T-helper 1 cell treated with Interleukin-12 subunit alpha and Interleukin-12 subunit beta and Interleukin-4 antibody, amounts not matched to agents 30 μg/mL and 1 μg/mL, for 36 hours (primary cell): ENCODE data around the gene MTCL3.

ENCODE experiments used
- H3K27ac Mint-ChIP-seq: one replicate; pipeline ENCODE4 v1.8.0; 2021; ENCODE audit warnings: mild to moderate bottlenecking, mixed read lengths
- H3K27me3 Mint-ChIP-seq: one replicate; pipeline ENCODE4 v1.8.0; 2021; ENCODE audit warnings: low read depth, mixed read lengths
- H3K36me3 Mint-ChIP-seq: one replicate; pipeline ENCODE4 v1.8.0; 2021; ENCODE audit warnings: low read depth, mixed read lengths
- H3K4me1 Mint-ChIP-seq: one replicate; pipeline ENCODE4 v1.8.0; 2021; ENCODE audit warnings: low read depth, mixed read lengths
- H3K4me3 Mint-ChIP-seq: one replicate; pipeline ENCODE4 v1.8.0; 2021; ENCODE audit warnings: mild to moderate bottlenecking, moderate library complexity, mixed read lengths
- H3K9me3 Mint-ChIP-seq: one replicate; pipeline ENCODE4 v1.8.0; 2021; ENCODE audit warnings: mixed read lengths

The MTCL3 gene

DNA sequence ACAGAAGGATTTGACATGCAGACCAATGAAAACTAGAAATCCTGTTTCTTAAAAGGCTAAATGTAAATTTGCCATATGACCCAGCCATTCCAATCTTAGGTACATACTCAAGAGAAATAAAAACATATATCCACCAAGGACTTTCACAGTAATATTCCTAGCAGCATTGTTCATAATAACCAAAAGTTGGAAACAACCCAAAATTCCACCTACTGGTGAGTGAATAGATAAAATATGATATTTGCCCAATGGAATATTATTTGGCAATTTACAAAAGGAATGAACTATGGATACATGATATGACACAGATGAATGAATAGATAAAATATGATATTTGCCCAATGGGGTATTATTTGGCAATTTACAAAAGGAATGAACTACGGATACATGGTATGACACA, 22.7 kb downstream of the MTCL3 start:
- Mint-ChIP-seq H3K4me1 (peaks cover 12% of the 10 kb centered on the region), H3K4me3 (no peak overlapping the region), H3K9me3 (peaks cover 3% of the 10 kb centered on the region), H3K36me3 (peaks cover 20% of the 10 kb centered on the region), H3K27me3 (peaks cover 6% of the 10 kb centered on the region), H3K27ac (no peak overlapping the region)

DNA sequence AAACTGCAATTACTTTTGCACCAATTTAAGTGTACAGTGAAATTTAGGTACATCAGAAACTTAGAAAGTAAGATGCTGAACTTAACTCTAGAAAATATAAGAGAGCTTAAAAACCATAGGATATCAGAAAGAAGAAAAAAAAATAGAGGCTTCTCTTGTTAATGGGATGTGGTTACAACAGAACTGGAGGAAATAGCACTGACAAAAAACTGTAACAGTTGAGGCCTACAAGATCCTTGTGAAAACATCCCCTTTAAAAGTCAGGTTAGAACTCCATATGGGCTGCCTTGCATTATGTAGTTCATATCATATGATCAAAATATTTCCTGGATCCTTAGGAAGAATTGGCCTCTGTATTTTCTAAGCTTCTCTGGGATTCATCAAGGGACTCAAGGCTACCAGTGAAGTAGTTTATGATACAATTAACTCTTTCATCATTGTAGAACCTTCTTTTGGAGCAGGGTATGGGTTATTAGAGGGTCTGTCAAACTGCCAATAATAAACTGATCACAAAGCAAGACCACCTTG, 24.8 kb downstream of the MTCL3 start:
- H3K9me3 Mint-ChIP-seq = peaks cover 3% of the 10 kb centered on the region
- peaks cover 5% of the 10 kb centered on the region for H3K27me3 Mint-ChIP-seq
- H3K27ac Mint-ChIP-seq = peak overlapping the region; percentile 34
- no peak overlapping the region for H3K4me3 Mint-ChIP-seq
- H3K36me3 Mint-ChIP-seq = peaks cover 34% of the 10 kb centered on the region
- H3K4me1 Mint-ChIP-seq = peaks cover 16% of the 10 kb centered on the region

DNA sequence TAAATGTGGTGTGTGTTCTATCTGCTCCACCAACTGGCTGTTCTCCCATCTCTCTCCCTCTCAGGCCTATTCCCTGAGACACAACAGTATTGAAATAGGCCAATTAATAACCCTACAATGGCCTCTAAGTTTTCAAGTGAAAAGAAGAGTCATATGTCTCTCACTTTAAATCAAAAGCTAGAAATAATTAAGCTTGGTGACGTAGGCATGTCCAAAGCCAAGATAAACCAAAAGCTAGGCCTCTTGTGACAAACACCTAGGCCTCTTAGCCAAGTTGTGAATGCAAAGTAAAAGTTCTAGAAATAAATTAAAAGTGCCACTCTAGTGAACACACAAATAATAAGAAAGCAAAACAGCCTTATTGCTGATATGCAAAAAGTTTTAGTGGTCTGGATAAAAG, 29.9 kb downstream of the MTCL3 start:
- no peaks in the 10 kb centered on the region for H3K27me3 Mint-ChIP-seq
- peaks cover 48% of the 10 kb centered on the region for H3K36me3 Mint-ChIP-seq
- H3K9me3 Mint-ChIP-seq = peaks cover 10% of the 10 kb centered on the region
- H3K4me3 Mint-ChIP-seq = no peak overlapping the region
- H3K27ac Mint-ChIP-seq = no peak overlapping the region
- H3K4me1 Mint-ChIP-seq = peaks cover 34% of the 10 kb centered on the region

DNA sequence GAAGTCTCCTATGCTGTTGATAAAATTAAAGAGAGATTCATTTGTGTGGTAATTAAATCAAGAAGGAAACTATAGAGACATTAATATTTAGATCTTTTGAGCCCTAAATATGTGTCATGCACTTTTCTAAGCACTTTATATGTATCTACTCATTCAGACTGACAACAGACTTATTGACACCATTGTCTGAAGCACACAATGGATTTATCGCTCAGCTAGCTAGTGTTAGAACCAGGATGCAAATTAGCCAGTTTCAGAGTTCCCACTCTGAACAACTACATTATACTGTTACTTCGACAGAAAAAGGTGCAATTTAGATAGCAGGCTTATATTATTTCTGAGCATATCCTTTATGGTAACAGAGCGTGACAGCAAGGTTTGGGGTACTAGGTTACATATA, 32.2 kb downstream of the MTCL3 start:
- no peak overlapping the region for H3K4me3 Mint-ChIP-seq
- H3K9me3 Mint-ChIP-seq = peaks cover 9% of the 10 kb centered on the region
- no peak overlapping the region for H3K27ac Mint-ChIP-seq
- H3K27me3 Mint-ChIP-seq = no peaks in the 10 kb centered on the region
- H3K36me3 Mint-ChIP-seq = peaks cover 50% of the 10 kb centered on the region
- H3K4me1 Mint-ChIP-seq = peaks cover 45% of the 10 kb centered on the region

DNA sequence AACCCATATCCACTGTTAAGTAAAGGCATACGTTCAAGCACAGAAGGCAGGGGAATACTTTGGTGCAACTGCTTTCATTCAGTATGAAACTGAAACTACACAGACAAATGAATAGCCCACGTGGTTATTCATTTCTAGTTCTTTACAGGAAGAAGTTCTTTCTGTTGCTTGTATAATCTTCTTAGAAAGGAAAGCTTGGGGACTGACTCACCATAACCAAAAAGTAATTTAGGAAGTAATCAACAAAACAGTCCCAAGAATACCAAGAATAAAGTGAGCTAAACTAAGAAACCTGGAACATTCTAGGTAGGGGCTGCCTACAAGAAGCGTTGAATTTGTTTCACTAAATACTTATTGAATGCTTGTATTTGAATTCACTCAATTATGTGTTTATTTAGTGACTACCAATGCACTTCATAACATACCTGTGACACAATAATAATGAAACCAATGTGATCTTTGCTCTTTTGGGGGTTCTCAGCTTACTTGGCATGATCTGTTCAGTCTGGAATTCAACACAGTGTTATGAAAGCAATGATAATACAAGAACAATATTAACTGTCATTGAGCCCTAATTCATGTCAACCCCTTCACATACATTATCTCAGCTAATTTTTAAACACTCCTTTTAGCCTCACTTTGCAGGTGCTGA, 34.8 kb downstream of the MTCL3 start:
- Mint-ChIP-seq H3K4me1 (peaks cover 39% of the 10 kb centered on the region), H3K27me3 (no peaks in the 10 kb centered on the region), H3K9me3 (peaks cover 6% of the 10 kb centered on the region), H3K4me3 (peak overlapping the region; percentile 54), H3K36me3 (peaks cover 43% of the 10 kb centered on the region), H3K27ac (peak overlapping the region; percentile 91)

DNA sequence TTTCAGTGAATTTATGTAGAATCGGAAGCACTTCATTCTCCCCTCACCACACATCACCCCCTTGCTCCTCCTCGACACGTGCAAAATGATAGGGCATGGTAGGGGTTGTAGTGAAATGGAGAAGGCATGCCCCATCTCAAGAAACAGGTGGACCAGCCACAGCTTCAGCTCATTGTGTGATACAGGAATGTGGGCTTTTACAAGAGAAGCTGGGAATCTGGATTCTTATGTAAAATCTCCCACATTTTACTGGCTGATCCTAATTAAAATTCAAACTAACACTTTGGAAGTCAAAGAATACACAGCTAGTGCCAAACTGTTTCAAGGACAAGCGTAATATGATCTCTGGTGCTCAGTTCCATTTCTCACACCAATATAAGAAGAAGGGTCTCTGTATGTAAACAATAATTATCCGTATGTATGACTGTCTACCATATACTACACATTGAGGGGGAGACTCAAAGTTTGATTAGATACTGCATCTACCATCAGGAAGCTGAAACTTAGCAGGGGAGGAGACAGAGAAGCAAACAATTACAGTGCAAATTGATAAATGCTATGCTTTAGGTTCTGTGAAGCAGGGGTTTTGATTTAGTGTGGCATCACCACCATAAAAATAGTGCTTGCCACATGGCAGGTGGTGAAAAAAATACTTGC, 35.6 kb downstream of the MTCL3 start:
- Mint-ChIP-seq H3K27me3 (no peaks in the 10 kb centered on the region), H3K36me3 (peaks cover 41% of the 10 kb centered on the region), H3K9me3 (peaks cover 6% of the 10 kb centered on the region), H3K4me3 (peak overlapping the region; percentile 54), H3K4me1 (peaks cover 35% of the 10 kb centered on the region), H3K27ac (peak overlapping the region; percentile 91)

- Mint-ChIP-seq H3K4me1 (peaks cover 30% of the 10 kb centered on the region), H3K27ac (no peak overlapping the region), H3K27me3 (no peaks in the 10 kb centered on the region)
Observed at GRCh38 chr6:127482325-127482724, 36.8 kb downstream of the MTCL3 start.

DNA sequence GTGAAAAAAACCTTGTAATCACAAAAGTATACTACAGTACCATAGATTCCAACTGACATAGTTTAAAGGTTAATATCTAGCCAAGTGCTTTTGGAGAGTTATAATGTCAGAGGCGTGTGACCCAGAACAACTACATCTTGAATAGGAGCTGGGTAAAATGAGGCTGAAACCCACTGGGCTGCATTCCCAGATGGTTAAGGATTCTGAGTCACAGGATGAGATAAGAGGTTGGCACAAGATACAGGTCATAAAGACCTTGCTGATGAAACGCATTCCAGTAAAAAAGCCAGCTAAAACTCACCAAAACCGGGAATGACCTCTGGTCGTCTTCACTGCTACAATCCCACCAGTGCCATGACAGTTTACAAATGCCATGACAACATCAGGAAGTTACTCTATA, 37.5 kb downstream of the MTCL3 start:
- H3K4me1 Mint-ChIP-seq = peaks cover 30% of the 10 kb centered on the region
- H3K27ac Mint-ChIP-seq = no peak overlapping the region
- H3K9me3 Mint-ChIP-seq = peaks cover 6% of the 10 kb centered on the region
- H3K27me3 Mint-ChIP-seq = no peaks in the 10 kb centered on the region
- peaks cover 42% of the 10 kb centered on the region for H3K36me3 Mint-ChIP-seq
- H3K4me3 Mint-ChIP-seq = no peak overlapping the region

More at GRCh38 chr6:127482325-127482724, 36.8 kb downstream of the MTCL3 start:
- Mint-ChIP-seq H3K36me3 (peaks cover 45% of the 10 kb centered on the region), H3K9me3 (peaks cover 6% of the 10 kb centered on the region), H3K4me3 (no peak overlapping the region)

DNA sequence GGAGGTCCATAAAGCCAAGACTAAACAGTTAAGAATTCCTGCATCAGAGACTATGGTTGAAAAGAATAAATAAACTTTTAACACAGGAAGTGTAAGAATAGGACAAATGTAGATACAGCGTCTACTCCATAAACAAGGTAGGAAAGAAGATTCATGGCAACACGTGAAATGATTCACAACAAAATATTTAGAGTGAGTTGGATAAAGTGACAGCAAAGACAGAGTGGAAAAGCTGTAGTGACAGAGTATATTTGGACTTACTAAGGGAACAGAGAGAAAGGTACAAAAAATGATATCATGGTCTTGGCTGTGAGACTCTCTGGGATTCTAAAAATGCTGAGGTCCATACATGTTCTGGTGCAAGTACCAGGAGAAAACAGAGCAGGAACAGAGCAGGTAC, 38.0 kb downstream of the MTCL3 start:
- Mint-ChIP-seq H3K9me3 (peaks cover 6% of the 10 kb centered on the region), H3K36me3 (peaks cover 46% of the 10 kb centered on the region)

DNA sequence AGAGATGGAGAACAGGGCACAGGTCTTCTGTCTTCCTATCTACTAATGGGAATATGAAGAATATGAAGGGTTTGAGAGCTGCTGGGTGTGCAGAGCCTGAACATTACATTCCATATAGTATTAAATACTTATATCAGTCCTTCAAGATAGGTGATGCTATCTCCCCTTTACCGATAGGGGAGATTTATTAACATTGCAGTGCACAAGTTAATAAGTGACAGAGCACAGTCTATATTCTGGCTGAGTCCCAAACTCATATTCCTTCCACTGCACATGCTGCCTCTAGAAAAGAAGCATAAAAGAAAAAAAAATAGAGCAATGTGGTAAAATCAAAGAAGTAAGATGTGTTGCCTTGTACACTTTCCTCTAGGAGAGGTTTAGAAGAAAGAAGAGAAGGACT, 41.5 kb downstream of the MTCL3 start:
- Mint-ChIP-seq H3K36me3 (peaks cover 49% of the 10 kb centered on the region), H3K4me1 (peaks cover 4% of the 10 kb centered on the region), H3K9me3 (no peaks in the 10 kb centered on the region), H3K4me3 (no peak overlapping the region), H3K27me3 (no peaks in the 10 kb centered on the region), H3K27ac (no peak overlapping the region)

More for the DNA sequence above, 38.0 kb downstream of the MTCL3 start:
- Mint-ChIP-seq H3K27me3 (no peaks in the 10 kb centered on the region), H3K27ac (no peak overlapping the region), H3K4me1 (peaks cover 30% of the 10 kb centered on the region), H3K4me3 (no peak overlapping the region)

DNA sequence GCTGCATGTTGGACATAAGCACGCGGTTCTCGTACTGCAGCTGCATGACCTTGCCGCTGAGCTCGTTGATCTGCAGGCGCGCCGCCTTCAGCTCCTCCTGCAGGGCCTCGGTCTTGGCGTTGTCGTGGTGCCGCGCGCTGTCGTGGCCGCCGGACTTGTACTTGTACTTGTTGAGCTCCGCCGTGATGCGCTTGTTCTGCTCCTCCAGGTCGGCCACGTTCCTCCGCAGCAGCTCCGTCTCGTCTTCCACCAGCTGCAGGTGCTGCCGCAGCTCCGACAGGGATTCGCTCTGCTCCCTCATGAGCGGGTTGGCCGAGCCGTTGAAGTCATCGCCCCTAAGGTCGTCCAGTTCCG, 43.3 kb downstream of the MTCL3 start:
- H3K36me3 Mint-ChIP-seq = peaks cover 45% of the 10 kb centered on the region
- H3K9me3 Mint-ChIP-seq = no peaks in the 10 kb centered on the region
- no peaks in the 10 kb centered on the region for H3K27me3 Mint-ChIP-seq

GRCh38 chr6:127475135-127475822, 43.9 kb downstream of the MTCL3 start:
- no peaks in the 10 kb centered on the region for H3K4me1 Mint-ChIP-seq
- H3K36me3 Mint-ChIP-seq = peaks cover 46% of the 10 kb centered on the region
- no peak overlapping the region for H3K27ac Mint-ChIP-seq
- H3K4me3 Mint-ChIP-seq = no peak overlapping the region
- H3K9me3 Mint-ChIP-seq = no peaks in the 10 kb centered on the region
- no peaks in the 10 kb centered on the region for H3K27me3 Mint-ChIP-seq

More for the DNA sequence above, 43.3 kb downstream of the MTCL3 start:
- no peak overlapping the region for H3K4me3 Mint-ChIP-seq
- no peaks in the 10 kb centered on the region for H3K4me1 Mint-ChIP-seq
- H3K27ac Mint-ChIP-seq = no peak overlapping the region

DNA sequence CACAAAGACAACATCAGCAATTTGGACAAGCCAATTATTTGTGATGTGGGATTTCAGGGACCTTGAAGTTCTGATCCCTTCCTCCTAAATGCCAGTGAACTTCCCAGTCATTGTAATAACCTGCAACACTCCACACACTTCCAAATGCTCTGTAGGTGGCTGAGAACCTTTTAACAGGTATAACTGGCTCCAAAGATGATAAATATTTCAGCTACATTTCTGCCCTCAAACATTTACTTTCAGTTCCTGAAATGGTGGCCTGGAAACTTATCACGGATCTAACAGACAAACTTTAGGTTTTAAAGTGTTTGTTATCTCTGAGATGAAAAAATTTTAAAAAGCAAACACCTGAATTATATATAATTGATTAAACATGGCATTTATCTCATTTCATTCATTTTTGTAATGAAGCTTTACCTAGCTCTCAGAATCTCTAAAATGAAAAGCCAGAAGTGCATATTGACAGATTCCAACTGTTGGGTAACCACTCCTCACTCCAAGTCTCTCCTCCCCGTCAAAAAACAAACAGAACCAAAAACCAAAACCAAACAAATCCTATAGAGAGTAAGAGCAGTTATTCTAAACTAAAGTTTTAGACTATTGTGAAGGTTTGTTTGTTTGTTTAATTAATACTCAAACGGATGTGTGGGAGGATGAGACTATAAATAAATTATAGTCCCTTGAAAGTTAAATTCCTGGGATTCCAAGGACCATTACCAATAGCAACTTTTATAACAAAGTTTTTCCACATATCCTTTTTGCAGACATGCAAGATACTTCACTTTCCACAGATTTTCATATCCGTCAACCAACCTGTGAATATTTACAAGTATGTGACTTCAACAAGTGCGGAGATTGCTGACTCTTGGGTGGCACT, 47.5 kb downstream of the MTCL3 start:
- H3K4me1 Mint-ChIP-seq = no peaks in the 10 kb centered on the region
- H3K9me3 Mint-ChIP-seq = no peaks in the 10 kb centered on the region
- peaks cover 32% of the 10 kb centered on the region for H3K36me3 Mint-ChIP-seq
- no peak overlapping the region for H3K4me3 Mint-ChIP-seq
- H3K27me3 Mint-ChIP-seq = no peaks in the 10 kb centered on the region
- H3K27ac Mint-ChIP-seq = no peak overlapping the region

DNA sequence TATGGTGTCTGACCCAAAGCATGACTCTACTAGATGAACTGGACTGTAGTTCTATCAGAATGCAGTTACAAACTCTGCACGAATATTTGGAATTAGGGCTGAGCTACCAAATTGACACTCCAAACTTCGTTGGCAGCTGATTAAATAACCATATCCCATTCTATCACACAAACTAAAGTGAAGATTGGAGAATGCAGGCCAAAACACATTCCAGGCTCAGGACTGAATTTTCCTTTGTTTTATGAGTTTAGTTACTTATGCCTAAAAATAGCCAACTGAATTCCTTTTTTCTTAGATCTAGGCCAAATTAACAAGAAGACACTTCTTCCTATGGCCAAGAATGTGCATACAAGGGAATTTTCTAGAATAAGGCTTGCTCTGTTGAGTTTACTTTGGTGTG, 50.2 kb downstream of the MTCL3 start:
- no peaks in the 10 kb centered on the region for H3K27me3 Mint-ChIP-seq
- peaks cover 4% of the 10 kb centered on the region for H3K4me1 Mint-ChIP-seq
- H3K4me3 Mint-ChIP-seq = no peak overlapping the region
- H3K36me3 Mint-ChIP-seq = peaks cover 19% of the 10 kb centered on the region
- H3K27ac Mint-ChIP-seq = no peak overlapping the region
- H3K9me3 Mint-ChIP-seq = no peaks in the 10 kb centered on the region
